GM21737 (cell line): Measurements from ENCODE around the gene WWOX.

ENCODE experiments used
- ATAC-seq: cut with Tn5 transposase; IDR thresholded peaks from one replicate; pipeline ENCODE4 v1.9.1; 2021; ENCODE audit warnings: mild to moderate bottlenecking, moderate library complexity; ENCODE audit not compliant: unreplicated experiment

Gene WWOX

GRCh38 chr16:78425891-78426510 is 326.5 kb downstream of the WWOX start:
- ATAC-seq = no peak

- ATAC-seq = no peak
Measured at GRCh38 chr16:78428193-78428592, 328.7 kb downstream of the WWOX start.

GRCh38 chr16:78430281-78430680 is 330.8 kb downstream of the WWOX start:
- no peak for ATAC-seq

- ATAC-seq = no peak
Measured at GRCh38 chr16:78431004-78431670, 331.7 kb downstream of the WWOX start.

GRCh38 chr16:78431701-78432100 is 332.2 kb downstream of the WWOX start:
- ATAC-seq = no peak

GRCh38 chr16:78432451-78432850 is 333.0 kb downstream of the WWOX start:
- ATAC-seq = no peak

GRCh38 chr16:78433116-78433515 is 333.7 kb downstream of the WWOX start:
- no peak for ATAC-seq

GRCh38 chr16:78434401-78434800 is 334.9 kb downstream of the WWOX start:
- ATAC-seq = no peak

- ATAC-seq = no peak
Measured at GRCh38 chr16:78435260-78435659, 335.8 kb downstream of the WWOX start.

- ATAC-seq = no peak
Measured at GRCh38 chr16:78436023-78436422, 336.6 kb downstream of the WWOX start.

- ATAC-seq = no peak
Measured at GRCh38 chr16:78436846-78437245, 337.4 kb downstream of the WWOX start.

- ATAC-seq = no peak
Measured at GRCh38 chr16:78437352-78437968, 338.0 kb downstream of the WWOX start.

GRCh38 chr16:78438219-78438618 is 338.8 kb downstream of the WWOX start:
- ATAC-seq = no peak

- no peak for ATAC-seq
Measured at GRCh38 chr16:78438632-78439031, 339.2 kb downstream of the WWOX start.

- no peak for ATAC-seq
Measured at GRCh38 chr16:78439646-78440045, 340.2 kb downstream of the WWOX start.

GRCh38 chr16:78441298-78441697 is 341.8 kb downstream of the WWOX start:
- no peak for ATAC-seq

GRCh38 chr16:78443542-78444364 is 344.3 kb downstream of the WWOX start:
- no peak for ATAC-seq

- ATAC-seq = no peak
Measured at GRCh38 chr16:78445818-78446217, 346.4 kb downstream of the WWOX start.

GRCh38 chr16:78446486-78446885 is 347.0 kb downstream of the WWOX start:
- no peak for ATAC-seq

- no peak for ATAC-seq
Measured at GRCh38 chr16:78446992-78447563, 347.6 kb downstream of the WWOX start.

GRCh38 chr16:78448658-78449271 is 349.3 kb downstream of the WWOX start:
- no peak for ATAC-seq
